AG10803 (cell line): ENCODE results near the gene LRRC23.

Source experiments
- DNase-seq: peaks from one replicate; pipeline ENCODE4 v3.0.0; 2010; ENCODE audit warnings: low read depth
- H3K4me3 ChIP-seq: 2 replicates; pipeline ENCODE4 v1.5.1; 2011; ENCODE audit warnings: mild to moderate bottlenecking, low read length, control low read depth
- TF ChIP-seq, protein P1 (sequence below): conservative IDR thresholded peaks from 2 replicates; pipeline ENCODE4 v1.5.1; 2011; ENCODE audit warnings: mild to moderate bottlenecking, low read length, control low read depth, inconsistent platforms

The LRRC23 gene

DNA sequence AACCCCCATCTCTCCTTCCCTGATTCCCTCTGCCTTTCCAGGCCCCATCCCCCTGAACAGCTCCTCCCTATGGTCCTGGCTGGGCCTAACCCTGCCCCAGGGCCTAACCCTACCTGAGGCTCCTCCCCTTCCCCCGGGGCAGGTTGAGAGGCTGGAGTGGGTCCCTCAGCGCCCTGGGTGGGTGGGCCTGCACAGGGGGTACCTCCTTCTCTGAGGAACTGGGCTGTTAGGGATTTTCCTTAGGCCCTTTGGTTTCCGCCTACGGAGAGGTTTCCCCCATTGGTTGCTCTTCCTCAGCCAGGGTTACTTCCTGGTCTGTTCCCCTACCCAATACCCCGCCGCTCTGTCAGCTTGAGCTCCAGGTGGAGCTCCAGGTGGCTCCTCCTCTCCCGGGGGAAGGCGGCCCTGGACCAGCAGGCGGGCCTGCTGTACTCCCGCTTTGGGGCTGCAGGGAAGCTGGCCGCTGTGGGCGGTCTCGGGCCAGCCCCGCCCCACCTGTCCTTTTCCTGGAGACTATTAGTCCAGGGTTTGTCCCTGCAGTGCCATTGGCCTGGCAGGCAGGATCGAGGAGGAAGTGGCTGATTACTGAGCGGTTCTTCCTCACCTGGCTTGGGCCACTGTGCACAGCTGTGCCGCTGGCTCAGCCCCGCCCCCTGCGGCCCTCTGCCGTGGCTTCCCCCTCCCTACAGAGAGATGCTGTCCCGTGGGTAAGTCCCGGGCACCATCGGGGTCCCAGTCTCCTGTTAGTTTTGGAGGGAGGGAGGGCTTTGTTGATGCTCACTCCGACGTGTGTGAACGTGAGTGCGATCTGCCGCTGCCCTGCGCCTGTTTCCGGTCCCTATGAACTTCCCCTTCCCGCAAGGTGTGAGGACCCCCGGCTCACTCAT is 41.7 kb downstream of the LRRC23 start:
- no peak overlapping the region for H3K4me3 ChIP-seq
- TF ChIP-seq, protein P1, sequence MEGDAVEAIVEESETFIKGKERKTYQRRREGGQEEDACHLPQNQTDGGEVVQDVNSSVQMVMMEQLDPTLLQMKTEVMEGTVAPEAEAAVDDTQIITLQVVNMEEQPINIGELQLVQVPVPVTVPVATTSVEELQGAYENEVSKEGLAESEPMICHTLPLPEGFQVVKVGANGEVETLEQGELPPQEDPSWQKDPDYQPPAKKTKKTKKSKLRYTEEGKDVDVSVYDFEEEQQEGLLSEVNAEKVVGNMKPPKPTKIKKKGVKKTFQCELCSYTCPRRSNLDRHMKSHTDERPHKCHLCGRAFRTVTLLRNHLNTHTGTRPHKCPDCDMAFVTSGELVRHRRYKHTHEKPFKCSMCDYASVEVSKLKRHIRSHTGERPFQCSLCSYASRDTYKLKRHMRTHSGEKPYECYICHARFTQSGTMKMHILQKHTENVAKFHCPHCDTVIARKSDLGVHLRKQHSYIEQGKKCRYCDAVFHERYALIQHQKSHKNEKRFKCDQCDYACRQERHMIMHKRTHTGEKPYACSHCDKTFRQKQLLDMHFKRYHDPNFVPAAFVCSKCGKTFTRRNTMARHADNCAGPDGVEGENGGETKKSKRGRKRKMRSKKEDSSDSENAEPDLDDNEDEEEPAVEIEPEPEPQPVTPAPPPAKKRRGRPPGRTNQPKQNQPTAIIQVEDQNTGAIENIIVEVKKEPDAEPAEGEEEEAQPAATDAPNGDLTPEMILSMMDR = no peak
- DNase-seq = no peak

DNA sequence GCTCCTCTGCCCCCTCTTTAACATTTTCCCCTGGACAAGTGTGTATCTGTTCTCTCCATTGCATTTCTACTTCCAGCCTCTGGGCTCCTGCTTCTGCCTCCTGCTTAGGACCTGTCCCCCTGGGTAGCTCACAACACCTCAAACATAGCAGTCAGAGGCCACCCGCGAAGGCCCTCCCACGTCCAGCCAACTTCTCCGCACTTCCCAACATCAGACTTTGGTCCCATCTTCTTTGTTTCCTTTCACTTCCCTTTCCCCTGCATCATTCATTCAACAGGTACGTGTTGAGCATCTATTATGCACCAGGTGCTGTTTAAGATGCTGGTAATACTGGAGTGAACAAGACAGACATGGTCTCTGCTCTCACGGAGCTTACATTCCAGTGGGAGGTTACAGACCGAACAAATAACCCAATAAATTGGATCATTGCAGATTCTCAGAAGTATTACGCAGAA is 42.3 kb downstream of the LRRC23 start:
- no peak overlapping the region for H3K4me3 ChIP-seq
- TF ChIP-seq, protein P1 = no peak
- DNase-seq = no peak

DNA sequence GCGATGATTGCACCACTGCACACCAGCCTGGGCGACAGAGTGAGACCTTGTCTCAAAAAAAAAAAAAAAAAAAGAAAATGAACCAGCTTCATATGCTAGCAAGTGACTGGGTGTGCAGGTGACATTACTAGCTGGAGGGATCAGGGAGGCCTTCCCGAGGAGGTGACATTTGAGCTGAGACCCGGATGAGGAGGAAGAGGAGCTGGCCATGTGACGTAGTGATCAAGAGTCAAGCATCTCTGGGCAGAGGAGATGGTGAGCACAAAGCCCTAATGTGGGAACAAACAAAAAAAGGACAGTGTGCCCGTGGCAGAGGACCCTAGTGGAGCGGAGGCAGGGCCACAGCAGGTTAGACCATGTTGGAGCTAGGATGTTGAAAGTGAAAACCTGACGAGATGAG is 43.0 kb downstream of the LRRC23 start:
- TF ChIP-seq, protein P1 = no peak
- no peak for DNase-seq
- no peak overlapping the region for H3K4me3 ChIP-seq

DNA sequence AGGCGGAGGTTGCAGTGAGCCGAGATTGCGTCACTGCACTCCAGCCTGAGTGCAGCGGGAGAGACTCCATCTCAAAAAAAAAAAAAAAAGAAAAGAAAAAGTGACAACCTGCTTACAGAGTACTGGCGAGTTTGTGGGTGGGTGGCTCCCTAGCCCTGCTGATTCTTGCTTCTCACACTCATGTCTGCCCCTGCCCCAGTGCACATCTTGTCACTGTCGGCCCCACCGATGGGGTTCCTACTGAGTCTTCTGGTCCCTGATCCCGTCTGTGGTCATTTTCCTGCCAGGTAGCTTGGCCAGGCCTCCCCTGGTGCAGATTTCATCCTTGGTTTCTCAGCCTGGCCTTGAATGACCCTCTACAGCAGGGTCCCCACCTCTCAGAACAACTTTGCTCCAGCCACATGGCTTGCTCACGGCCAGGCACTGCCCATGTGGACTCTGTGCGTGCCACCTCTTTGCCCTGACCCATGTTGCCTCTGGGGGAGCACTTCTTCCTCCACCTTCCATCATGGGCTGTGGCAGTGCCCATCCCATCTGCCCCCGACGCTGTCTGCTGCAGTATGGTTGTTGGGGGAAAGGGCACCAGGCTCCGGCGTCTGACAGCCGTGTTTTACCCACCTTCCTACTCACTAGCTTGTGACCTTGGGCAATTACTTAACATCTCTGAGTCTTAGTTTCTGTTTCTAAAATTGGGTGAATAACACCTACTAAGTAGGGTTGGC is 44.4 kb downstream of the LRRC23 start:
- DNase-seq = no peak

DNA sequence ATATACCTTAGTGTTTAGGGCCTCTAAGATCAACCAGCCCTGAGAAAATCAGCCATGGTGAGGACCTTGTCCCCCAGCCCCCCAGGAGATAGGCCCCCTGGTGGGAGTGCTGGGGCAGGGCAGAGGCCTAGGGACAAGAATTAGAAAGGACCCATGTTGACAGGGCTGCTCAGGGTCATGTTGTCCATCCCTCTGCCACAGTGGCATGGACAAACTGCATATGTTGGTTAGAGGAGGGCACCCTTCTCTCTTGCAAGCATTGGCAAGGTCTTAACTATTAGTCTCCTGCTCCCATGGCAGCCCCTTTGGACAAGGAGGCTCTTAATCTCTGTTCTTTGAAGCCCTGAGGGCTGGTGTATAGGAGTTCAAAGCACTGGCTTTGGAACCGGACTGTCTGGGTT is 45.8 kb downstream of the LRRC23 start:
- DNase-seq = no peak
- TF ChIP-seq, protein P1 = no peak; the same call in 1 of the 2 replicates
- no peak overlapping the region for H3K4me3 ChIP-seq

More for the DNA sequence above, 44.4 kb downstream of the LRRC23 start:
- TF ChIP-seq, protein P1 = no peak; the same call in 1 of the 2 replicates
- H3K4me3 ChIP-seq = no peak overlapping the region

DNA sequence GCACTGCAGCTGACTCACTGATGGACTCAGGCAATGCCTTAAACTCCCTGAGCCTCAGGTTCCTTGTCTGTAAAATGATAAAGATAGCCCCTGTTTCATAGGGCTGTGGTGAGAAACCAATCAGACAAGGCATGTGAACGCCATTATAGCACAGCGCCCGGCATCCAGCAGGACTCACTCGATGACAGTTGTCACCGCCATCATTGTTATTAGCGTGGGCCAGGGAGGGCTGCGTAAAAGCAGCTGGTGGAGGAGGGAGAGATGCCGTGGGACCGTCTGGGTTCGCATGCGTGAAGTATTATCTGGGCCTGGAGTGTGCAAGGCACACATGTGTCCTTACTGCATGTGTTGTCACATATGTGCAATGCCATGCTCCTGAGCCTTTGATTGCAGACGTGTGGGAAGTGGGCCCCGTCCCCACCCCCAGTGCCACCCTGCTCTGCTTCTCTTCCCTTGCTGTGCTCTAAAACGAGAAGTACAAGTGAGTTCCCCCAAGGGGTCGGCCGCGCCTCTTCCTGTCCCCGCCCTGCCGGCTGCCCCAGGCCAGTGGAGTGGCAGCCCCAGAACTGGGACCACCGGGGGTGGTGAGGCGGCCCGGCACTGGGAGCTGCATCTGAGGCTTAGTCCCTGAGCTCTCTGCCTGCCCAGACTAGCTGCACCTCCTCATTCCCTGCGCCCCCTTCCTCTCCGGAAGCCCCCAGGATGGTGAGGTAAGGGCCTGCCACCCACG is 46.4 kb downstream of the LRRC23 start, which contains the start of gene PTPN6:
Gene PTPN6 (plus strand): TSS at position 546 of the 730 bp plus-strand sequence. CDS start 157 bp downstream, at position 703.
- TF ChIP-seq, protein P1 = no peak
- no peak within 1 kb of the TSS for H3K4me3 ChIP-seq
- no peak for DNase-seq
